22Rv1 (cell line): ENCODE measurements around the gene WASF3.

ENCODE experiments used
- CTCF ChIP-seq: fragments of 450-650 bp; IDR thresholded peaks from 2 replicates; pipeline ENCODE4 v1.5.1; 2017; ENCODE audit warnings: mild to moderate bottlenecking
- ZFX ChIP-seq: fragments of 450-650 bp; IDR thresholded peaks from 2 replicates; pipeline ENCODE4 v1.6.1; 2017; ENCODE audit warnings: antibody characterized with exemption, borderline replicate concordance

DNA sequence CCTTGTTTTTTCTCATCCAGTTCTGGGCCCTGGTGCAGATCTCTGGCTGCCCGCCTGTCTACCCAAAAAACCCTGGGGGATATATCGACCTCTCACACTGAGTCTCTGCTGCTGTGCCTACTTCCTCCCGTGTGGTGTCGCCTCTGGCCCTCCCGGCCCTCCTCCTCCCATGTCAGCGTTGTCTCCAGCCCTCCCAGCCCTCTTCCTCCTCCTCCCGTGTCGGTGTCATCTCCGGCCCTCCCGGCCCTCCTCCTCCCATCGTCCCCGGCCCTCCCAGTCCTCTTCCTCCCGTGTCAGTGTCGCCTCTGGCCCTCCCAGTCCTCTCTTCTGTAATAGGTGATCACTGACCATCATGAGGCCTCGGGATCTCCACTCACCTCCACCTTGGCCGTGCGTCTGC lies 121.3 kb downstream of the WASF3 start:
- TF ChIP-seq CTCF (no peak), ZFX (no peak)
